CD14-positive monocyte (primary cell): Measurements from ENCODE around the gene MGAT5. TPM values are rescaled to one million over a fixed set of nuclear protein-coding genes. Genes with fewer than 3 reads are reported as not detected.

Experiments
- DNase-seq, 3 donors: peaks; one replicate each; pipeline ENCODE4 v3.0.0-alpha.2; 2011 to 2022
- H2AFZ ChIP-seq: 2 replicates; pipeline ENCODE4 v1.6.0; 2012; ENCODE audit warnings: mild to moderate bottlenecking, low read depth, low read length, inconsistent platforms; ENCODE audit not compliant: insufficient read depth, poor library complexity, severe bottlenecking
- H3K27ac ChIP-seq, 2 donors: 1 replicate in 1 of 2; 2 replicates in 1 of 2; pipeline ENCODE4 v1.5.1; 2012 to 2013; ENCODE audit warnings: low read length in 2 of 2, control low read depth in 1 of 2, inconsistent platforms in 1 of 2, low read depth in 1 of 2, mild to moderate bottlenecking in 1 of 2
- H3K27me3 ChIP-seq, 2 donors: one replicate each; pipeline versions ENCODE4 v1.6.0 to v1.6.1; 2011 to 2013; ENCODE audit warnings: low read length in 2 of 2; ENCODE audit not compliant: control insufficient read depth in 2 of 2, insufficient read depth in 2 of 2
- H3K36me3 ChIP-seq, 2 donors: replicated peaks in 1 of 2; 1 replicate in 1 of 2; 2 replicates in 1 of 2; pipeline versions ENCODE4 v1.5.1 to v1.6.1; 2012 to 2013; ENCODE audit warnings: low read length in 2 of 2, control low read depth in 1 of 2, inconsistent platforms in 1 of 2, mild to moderate bottlenecking in 1 of 2; ENCODE audit not compliant: insufficient read depth in 2 of 2, control insufficient read depth in 1 of 2
- H3K4me1 ChIP-seq, 2 donors: 1 replicate in 1 of 2; 2 replicates in 1 of 2; pipeline versions ENCODE4 v1.5.1 to v1.6.1; 2012 to 2013; ENCODE audit warnings: low read length in 2 of 2, control low read depth in 1 of 2, inconsistent platforms in 1 of 2, mild to moderate bottlenecking in 1 of 2, moderate library complexity in 1 of 2; ENCODE audit not compliant: insufficient read depth in 2 of 2, control insufficient read depth in 1 of 2
- H3K4me2 ChIP-seq: replicated peaks from 2 replicates; pipeline ENCODE3; 2012; ENCODE audit warnings: low read length, moderate library complexity, mild to moderate bottlenecking; ENCODE audit not compliant: poor library complexity, severe bottlenecking; ENCODE audit errors: extremely low read depth
- H3K4me3 ChIP-seq, 3 experiments: fragments of 200-600 bp in 1 of 3; sonication (generic) in 1 of 3; replicated peaks in 1 of 3; 1 replicate in 2 of 3; 2 replicates in 1 of 3; pipeline ENCODE4 v1.5.1; 2011 to 2013; ENCODE audit warnings: low read length in 3 of 3, mild to moderate bottlenecking in 3 of 3, control low read depth in 2 of 3, low read depth in 2 of 3, inconsistent platforms in 1 of 3, moderate library complexity in 1 of 3
- H3K79me2 ChIP-seq: 2 replicates; pipeline ENCODE4 v1.6.0; 2012; ENCODE audit warnings: mild to moderate bottlenecking, control low read depth, inconsistent platforms, low read length, moderate library complexity; ENCODE audit not compliant: insufficient read depth
- H3K9ac ChIP-seq: 2 replicates; pipeline ENCODE4 v1.6.0; 2017; ENCODE audit warnings: low read length, mild to moderate bottlenecking; ENCODE audit not compliant: insufficient read depth, poor library complexity, severe bottlenecking
- H3K9me3 ChIP-seq, 2 donors: replicated peaks in 1 of 2; 1 replicate in 1 of 2; 2 replicates in 1 of 2; pipeline versions ENCODE4 v1.5.1 to v1.6.1; 2012 to 2013; ENCODE audit warnings: low read length in 2 of 2, control low read depth in 1 of 2; ENCODE audit not compliant: control insufficient read depth in 1 of 2, insufficient read depth in 1 of 2
- H4K20me1 ChIP-seq: 2 replicates; pipeline ENCODE4 v1.6.0; 2012; ENCODE audit warnings: mild to moderate bottlenecking, low read length, control low read depth, moderate library complexity; ENCODE audit not compliant: insufficient read depth
- H3K27ac Mint-ChIP-seq, 7 donors: one replicate each; pipeline ENCODE4 v1.8.0; 2020; ENCODE audit warnings: mild to moderate bottlenecking in 7 of 7, mixed read lengths in 7 of 7, moderate library complexity in 6 of 7, inconsistent platforms in 2 of 7
- H3K27me3 Mint-ChIP-seq, 3 donors: one replicate each; pipeline ENCODE4 v1.8.0; 2021 to 2022; ENCODE audit warnings: low read depth in 3 of 3, mild to moderate bottlenecking in 3 of 3, mixed read lengths in 3 of 3, moderate library complexity in 3 of 3, inconsistent platforms in 1 of 3
- H3K36me3 Mint-ChIP-seq, 2 donors: one replicate each; pipeline ENCODE4 v1.8.0; 2020; ENCODE audit warnings: mixed read lengths in 2 of 2, inconsistent platforms in 1 of 2, mild to moderate bottlenecking in 1 of 2
- H3K4me1 Mint-ChIP-seq: one replicate; pipeline ENCODE4 v1.8.0; 2020; ENCODE audit warnings: mild to moderate bottlenecking, mixed read lengths
- H3K4me3 Mint-ChIP-seq, 2 donors: one replicate each; pipeline ENCODE4 v1.8.0; 2020; ENCODE audit warnings: mild to moderate bottlenecking in 2 of 2, mixed read lengths in 2 of 2, moderate library complexity in 1 of 2
- H3K9me3 Mint-ChIP-seq, 7 donors: one replicate each; pipeline ENCODE4 v1.8.0; 2020 to 2022; ENCODE audit warnings: mixed read lengths in 7 of 7, mild to moderate bottlenecking in 6 of 7, moderate library complexity in 6 of 7, inconsistent platforms in 2 of 7
- WGBS: methylation state at CpG from one replicate; pipeline ENCODE4 v1.1.5; 2013; ENCODE audit warnings: missing lambda C conversion rate; ENCODE audit not compliant: insufficient coverage; 5-methylcytosine and 5-hydroxymethylcytosine counted together
- intact Hi-C, 2 donors: fragments of 100-400 bp; cut with micrococcal nuclease; formaldehyde crosslinking; loops; one replicate each; pipeline versions ENCODE4 v1.15.0 to v1.15.1; 2023
- polyA plus RNA-seq, 3 donors: library from polyadenylated mRNA; depleted of rRNA in 1 of 3; unstranded in 2 of 3; stranded (reverse) in 1 of 3; fragments of 300-500 nt in 2 of 3; fragments of >200 nt in 1 of 3; fragmentation: Illumina TruSeq in 2 of 3; gene quantifications; 1 replicate in 2 of 3; 2 replicates in 1 of 3; pipeline ENCODE4 v1.2.3, GENCODE V29; 2012 to 2021
- TF ChIP-seq, protein P1 (sequence below): fragments of 200-600 bp; IDR thresholded peaks from one replicate; pipeline ENCODE4 v1.8.0; 2022; ENCODE audit warnings: antibody characterized with exemption, mild to moderate bottlenecking

MGAT5 gene
- polyA plus RNA-seq, 3 donors, result 1.9 to 6.6 (median 2.4) TPM

DNA sequence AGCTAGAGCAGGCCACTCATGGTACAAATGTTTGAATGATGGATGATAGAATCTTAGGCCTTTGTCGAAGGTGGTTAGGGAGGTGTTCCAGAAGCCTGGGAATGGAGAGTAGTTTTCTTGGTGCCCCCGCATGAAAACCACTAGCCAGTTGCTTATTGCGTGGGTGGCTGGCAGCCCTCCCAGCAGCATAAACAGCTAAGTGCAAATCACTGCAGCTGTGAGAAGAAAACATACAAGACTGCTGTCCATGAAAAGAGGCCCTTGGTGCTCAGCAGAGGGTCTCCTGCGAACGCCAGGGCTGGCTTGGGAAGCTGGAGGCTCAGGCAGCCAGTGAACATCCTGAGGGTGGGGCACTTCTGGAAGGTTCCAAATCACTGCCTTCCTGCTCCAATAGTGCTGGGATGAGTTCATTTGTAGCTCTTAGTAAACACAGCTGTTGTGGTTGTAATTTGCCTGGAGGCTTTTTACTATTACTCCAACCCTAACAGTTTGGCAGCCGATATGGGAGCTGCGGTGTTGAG lies 118.8 kb downstream of the MGAT5 start:
- Mint-ChIP-seq H3K27me3 (peaks cover 0 to 2% (median 0%) of the 10 kb centered on the region in 3 donors), H3K9me3 (no peaks in the 10 kb centered on the region), H3K4me3 (no peak overlapping the region), H3K36me3 (peaks cover 28 to 33% of the 10 kb centered on the region in 2 donors), H3K4me1 (peaks cover 2% of the 10 kb centered on the region), H3K27ac (peak overlapping the region in 2 of 7 donors; percentile 13 to 20)
- H3K27me3 ChIP-seq, result no peaks in the 10 kb centered on the region
- no peaks in the 10 kb centered on the region for H3K4me1 ChIP-seq
- H4K20me1 ChIP-seq, result no peaks in the 10 kb centered on the region
- no peak overlapping the region for H3K27ac ChIP-seq
- H3K36me3 ChIP-seq, result peaks cover 9 to 21% of the 10 kb centered on the region in 2 donors
- WGBS, result 98% methylated on average over 5 of the region's 7 CpGs
- intact Hi-C loops, result no loop called here
- TF ChIP-seq, protein P1, sequence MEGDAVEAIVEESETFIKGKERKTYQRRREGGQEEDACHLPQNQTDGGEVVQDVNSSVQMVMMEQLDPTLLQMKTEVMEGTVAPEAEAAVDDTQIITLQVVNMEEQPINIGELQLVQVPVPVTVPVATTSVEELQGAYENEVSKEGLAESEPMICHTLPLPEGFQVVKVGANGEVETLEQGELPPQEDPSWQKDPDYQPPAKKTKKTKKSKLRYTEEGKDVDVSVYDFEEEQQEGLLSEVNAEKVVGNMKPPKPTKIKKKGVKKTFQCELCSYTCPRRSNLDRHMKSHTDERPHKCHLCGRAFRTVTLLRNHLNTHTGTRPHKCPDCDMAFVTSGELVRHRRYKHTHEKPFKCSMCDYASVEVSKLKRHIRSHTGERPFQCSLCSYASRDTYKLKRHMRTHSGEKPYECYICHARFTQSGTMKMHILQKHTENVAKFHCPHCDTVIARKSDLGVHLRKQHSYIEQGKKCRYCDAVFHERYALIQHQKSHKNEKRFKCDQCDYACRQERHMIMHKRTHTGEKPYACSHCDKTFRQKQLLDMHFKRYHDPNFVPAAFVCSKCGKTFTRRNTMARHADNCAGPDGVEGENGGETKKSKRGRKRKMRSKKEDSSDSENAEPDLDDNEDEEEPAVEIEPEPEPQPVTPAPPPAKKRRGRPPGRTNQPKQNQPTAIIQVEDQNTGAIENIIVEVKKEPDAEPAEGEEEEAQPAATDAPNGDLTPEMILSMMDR, result no peak
- DNase-seq, result no peak
- H3K4me2 ChIP-seq, result no peak overlapping the region
- no peaks in the 10 kb centered on the region for H3K79me2 ChIP-seq
- no peak overlapping the region for H3K4me3 ChIP-seq
- H2AFZ ChIP-seq, result no peak overlapping the region
- H3K9ac ChIP-seq, result no peak overlapping the region
- no peaks in the 10 kb centered on the region for H3K9me3 ChIP-seq

DNA sequence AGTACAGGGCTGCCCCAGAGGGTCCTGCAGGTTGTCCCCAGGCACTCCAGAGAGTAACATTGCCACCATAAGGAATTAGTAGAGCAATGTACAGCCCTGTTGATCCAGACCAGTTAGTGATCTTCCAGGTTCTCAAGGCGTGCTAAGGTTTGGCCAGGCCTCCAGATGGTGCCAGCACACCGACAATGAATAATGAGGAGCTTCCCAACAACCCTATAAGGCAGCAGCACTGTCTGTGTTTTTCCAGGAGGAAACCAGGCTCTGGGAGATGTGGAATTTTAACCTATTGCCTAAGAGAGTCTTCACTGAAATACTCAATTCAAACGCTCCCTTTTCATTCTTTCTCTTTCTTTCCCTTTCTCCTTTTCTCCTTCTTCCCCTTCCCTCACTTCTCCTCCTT lies 122.1 kb downstream of the MGAT5 start:
- TF ChIP-seq, protein P1, result no peak
- Histone ChIP-seq H3K36me3 (peaks cover 0 to 11% of the 10 kb centered on the region in 2 donors), H2AFZ (no peak overlapping the region), H4K20me1 (no peaks in the 10 kb centered on the region), H3K9me3 (no peaks in the 10 kb centered on the region), H3K4me1 (no peaks in the 10 kb centered on the region), H3K79me2 (no peaks in the 10 kb centered on the region), H3K27me3 (no peaks in the 10 kb centered on the region), H3K27ac (no peak overlapping the region), H3K4me2 (no peak overlapping the region), H3K4me3 (no peak overlapping the region), H3K9ac (no peak overlapping the region)
- Mint-ChIP-seq H3K27me3 (peaks cover 0 to 3% (median 0%) of the 10 kb centered on the region in 3 donors), H3K4me3 (no peak overlapping the region), H3K4me1 (no peaks in the 10 kb centered on the region), H3K9me3 (no peaks in the 10 kb centered on the region), H3K36me3 (peaks cover 31 to 35% of the 10 kb centered on the region in 2 donors), H3K27ac (peak overlapping the region in 2 of 7 donors; percentile 21 to 64)
- no peak for DNase-seq
- intact Hi-C loops, result no loop called here
- WGBS, result 91% methylated on average over 1 of the region's 3 CpGs
